OCI-M2 (cell line): ENCODE measurements around the gene ERG28.
"Not testable (repeated sequence)": the region's sequence is repeated elsewhere in the genome, so short reads cannot be mapped to it uniquely, and the experiment has no call there.

ENCODE experiments used
- DNase-seq: peaks from one replicate; lab custom pipeline; 2025; ENCODE audit not compliant: unreplicated experiment; lab: John Stamatoyannopoulos, UW

ERG28 gene

GRCh38 chr14:75660630-75661498 lies at the start of gene ERG28, which contains the start of gene TTLL5:
ERG28 (minus strand) TSS chr14:75660876; CDS start chr14:75657502, 3,374 bp downstream.
TTLL5 (plus strand) TSS chr14:75661246; CDS start chr14:75663150, 1,904 bp downstream.
- DNase-seq, result peak; percentile 96

DNA sequence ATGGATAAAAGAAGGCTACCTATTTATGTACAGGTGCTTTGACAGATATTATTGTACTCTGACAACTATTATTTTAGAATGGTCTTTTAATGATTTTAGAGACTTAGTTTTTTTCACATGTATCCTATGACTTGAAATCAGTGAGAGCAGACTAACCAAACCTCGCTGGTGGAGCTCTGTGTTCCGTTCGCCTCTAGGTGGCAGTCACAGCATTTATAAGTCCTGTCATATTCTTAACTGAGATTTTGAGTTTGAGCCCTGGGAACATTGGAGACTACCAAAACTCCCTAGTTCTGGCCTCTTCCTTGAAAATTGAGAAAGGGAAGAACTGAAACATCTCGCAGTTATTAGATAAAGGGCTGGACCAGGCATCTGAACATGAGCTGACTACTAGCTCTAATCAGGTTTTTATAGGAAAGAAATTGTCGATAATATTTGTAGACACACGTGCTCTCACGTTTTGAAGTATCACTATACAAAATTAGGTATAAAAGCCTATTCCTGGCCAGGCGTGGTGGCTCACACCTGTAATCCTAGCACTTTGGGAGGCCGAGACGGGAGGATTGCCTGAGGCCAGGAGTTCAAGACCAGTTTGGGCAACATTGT lies 48.6 kb upstream of the ERG28 start:
- no peak for DNase-seq

- DNase-seq, result no peak
Measured at GRCh38 chr14:75705014-75705413, 44.3 kb upstream of the ERG28 start.

- no peak for DNase-seq
Measured at GRCh38 chr14:75703467-75703866, 42.8 kb upstream of the ERG28 start.

DNA sequence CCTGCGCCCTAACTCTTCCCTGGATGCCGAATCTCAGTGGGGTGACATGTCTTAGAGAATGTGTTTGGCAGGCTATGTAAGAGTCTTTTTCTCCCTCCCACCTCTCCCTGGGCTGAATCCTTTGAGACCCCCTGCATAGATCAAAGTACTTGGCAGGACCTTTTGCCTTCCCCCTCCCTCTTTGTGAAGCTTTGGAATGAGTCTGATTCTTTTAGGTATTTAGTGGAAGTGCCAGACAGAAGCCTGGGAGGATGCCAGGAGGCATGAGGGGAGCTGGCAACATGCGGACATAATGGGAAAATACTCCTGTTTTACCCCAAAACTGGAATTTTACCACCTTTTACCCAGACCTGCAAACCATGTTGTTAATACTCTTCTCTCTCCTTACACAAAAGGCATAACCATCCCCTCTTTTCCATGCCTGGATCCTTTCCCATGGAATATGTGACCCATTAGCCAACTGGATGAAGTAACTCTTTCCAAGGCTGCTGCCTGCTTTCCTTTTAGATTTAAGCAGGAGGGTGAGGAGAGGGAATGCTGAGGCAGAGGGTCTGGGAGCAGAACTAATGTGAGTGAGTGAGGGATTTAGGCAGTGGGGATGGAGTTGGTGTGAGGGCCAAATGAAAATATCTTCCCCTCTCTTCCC lies 42.1 kb upstream of the ERG28 start:
- no peak for DNase-seq

- no peak for DNase-seq
Measured at GRCh38 chr14:75702122-75702521, 41.4 kb upstream of the ERG28 start.

DNA sequence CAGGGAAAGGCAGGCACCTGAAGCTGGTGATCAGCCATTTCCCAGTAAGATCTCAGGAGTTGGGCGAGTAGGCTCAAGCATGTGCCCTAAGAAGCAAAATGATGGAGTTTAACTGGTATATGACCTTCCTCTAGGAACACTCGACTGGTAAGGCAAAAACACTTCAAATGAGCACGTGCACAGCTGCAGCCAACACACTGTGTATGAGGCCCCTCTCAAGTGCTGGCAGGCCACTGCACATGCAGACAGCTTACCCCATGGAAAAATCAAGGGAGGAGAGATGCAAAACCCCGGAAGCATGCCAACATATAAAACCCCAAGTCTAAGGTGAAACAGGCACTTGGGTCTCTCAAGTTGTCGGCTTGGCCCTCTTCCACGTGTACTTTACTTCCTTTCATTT lies 39.6 kb upstream of the ERG28 start:
- DNase-seq, result no peak

- DNase-seq, result no peak
Measured at GRCh38 chr14:75699331-75699730, 38.7 kb upstream of the ERG28 start.

GRCh38 chr14:75697918-75698317 lies 37.2 kb upstream of the ERG28 start:
- no peak for DNase-seq

- DNase-seq, result no peak
Measured at GRCh38 chr14:75697386-75697785, 36.7 kb upstream of the ERG28 start.

DNA sequence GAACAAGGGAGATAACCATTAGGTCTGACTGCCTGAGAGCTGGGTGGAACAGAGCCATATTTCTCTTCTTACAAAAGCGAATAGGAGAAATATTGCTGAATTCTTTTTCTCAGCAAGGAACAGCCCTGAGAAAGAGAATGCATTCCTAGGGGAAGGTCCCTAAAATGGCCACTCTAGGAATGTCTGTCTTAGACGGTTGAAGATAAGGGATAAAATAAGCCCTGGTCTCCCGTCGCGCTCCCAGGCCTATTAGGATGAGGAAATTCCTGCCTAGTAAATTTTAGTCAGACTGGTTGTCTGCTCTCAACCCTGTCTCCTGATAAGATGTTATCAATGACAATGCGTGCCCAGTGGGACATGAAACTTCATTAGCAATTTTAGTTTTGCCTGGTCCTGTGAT lies 34.3 kb upstream of the ERG28 start:
- not testable (repeated sequence) for DNase-seq

DNA sequence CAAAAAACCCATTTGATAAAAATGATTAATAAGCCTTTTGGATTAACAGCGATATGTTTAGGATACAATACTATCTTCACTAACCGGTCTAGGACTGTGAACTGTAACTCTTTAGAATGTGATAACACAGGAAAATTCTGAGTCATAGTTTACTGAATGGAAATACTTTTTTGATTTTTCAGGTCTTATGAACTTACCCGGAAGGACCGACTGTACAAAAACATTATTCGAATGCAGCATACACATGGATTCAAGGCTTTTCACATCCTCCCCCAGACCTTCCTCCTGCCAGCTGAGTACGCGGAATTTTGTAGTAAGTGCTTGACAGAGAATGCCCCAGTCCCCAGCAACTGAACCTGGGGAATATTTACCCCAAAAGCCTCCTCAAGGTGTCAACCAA lies 29.3 kb upstream of the ERG28 start:
- DNase-seq, result no peak

DNA sequence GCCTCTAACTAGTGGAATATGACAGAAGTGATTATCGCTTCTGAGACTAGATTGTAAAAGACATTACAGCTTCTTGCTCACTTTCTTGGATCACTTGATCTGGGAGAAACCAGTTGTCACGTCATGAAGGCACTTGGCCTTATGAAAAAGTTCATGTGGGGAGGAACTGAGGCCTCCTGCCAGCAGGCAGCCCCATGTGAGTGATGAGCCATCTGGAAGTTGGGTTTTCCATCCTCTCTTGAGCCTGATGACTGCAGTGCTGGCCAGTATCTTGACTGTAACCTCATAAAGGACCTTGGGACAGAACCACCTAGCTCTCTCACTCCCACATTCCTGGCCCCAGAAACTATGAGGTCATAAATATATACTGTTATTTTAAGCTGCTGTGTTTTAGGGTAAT lies 28.3 kb upstream of the ERG28 start:
- no peak for DNase-seq

DNA sequence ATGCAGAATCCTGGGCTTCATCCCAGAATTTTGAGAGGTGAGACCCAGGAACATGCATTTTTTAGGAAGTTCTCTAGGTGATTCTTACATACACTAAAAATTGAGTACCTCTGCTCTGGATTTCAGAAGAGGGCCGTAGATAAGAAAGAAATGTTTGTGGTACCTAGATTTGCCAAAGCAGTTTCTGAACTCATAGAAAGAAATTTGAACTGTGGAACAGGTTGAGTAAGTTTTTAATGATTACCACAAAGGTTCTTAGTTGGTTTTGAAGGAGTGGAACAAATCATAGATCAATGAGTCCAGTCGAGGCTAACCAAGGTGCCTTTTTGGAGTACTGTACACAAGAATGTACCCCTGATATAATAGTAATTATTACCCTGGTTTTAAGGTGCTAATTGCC lies 25.2 kb upstream of the ERG28 start:
- no peak for DNase-seq

DNA sequence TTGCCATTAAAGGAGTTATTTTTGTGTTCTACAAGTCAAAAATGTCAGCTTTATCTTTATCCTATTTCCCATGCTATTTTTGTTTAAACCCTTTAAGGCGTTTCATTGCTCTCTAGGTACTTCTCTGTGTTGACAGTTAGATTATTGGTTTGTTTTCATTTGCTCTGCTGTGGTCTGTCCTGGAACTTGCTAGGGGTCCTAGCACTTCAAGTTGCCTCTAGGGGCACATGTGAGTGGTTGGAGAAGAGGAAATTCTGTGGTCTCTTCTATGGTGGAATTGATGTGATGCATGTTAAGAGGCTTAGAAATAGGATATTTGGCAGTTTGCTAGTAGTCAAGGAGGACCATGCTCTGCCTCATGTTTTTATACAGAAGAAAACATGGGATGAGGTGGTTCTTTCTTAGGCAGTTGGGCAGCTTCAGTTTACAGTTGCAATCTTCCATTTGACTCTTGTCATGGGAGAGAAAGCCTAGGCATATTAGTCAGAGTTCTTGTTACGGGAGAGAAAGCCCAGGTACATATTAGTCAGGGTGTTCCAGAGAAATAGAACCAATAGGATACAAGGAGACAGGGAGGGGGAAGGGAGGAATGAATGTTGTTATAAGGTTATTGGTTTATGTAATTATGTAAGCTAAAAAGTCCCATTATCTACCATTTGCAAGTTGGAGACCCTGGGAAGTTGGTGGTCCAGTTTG lies 14.7 kb upstream of the ERG28 start:
- no peak for DNase-seq

DNA sequence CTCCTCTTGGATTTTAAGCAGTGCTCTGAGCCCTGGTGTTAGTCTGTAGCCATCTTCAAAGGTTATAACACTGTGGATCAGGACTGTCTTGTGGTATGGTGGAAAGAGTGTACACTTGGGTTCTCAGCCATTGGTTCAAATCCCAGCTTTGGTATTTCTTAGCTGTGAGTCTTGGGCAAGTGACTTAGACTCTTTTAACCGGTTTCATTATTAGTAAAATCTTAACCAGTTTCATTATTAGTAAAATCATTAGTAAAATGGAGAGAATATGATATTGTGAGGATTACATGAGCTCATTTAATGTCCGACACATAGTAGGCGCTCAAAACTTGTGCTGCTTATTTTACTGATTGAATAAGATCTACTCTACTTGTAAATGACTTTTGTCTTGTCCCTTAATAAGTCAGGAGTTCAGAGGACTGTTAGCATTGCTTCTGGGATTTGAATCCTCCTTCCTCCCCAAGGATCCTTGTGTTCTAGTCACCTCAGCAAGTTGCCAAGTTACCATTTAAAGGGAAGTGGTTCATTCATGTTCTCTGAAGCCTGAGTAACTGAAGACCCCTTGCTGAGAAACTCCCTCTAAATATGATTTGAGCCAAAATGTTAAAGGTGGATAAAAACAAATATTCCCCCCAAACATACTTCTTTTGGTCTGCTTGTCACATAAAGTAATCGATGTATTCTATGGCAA lies 12.8 kb upstream of the ERG28 start:
- DNase-seq, result no peak

DNA sequence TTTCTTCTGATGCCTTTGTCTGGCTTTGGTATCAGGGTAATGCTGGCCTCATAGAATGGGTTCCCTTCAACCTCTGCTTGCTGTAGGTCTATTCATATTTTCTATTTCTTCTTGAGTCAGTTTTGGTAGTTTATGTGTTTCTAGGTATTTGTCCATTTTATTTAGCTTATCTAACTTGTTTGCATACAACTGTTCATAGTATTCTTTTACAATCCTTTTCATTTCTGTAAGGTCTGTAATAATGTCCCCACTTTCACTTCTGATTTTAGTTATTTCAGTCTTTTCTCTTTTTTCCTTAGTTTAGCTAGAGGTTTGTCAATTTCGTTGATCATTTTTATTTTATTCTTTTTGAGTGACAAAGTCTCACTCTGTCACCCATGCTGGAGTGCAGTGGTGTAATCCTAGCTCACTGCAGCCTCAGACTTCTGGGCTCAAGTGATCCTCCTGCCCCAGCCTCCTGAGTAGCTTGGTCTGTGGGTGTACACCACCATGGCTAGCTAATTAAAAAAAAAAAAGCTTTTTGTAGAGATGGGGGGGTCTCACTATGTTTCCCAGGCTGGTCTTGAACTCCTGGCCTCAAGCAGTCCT lies 12.0 kb upstream of the ERG28 start:
- DNase-seq, result no peak

GRCh38 chr14:75667099-75667765 lies 6.6 kb upstream of the ERG28 start:
- no peak for DNase-seq

DNA sequence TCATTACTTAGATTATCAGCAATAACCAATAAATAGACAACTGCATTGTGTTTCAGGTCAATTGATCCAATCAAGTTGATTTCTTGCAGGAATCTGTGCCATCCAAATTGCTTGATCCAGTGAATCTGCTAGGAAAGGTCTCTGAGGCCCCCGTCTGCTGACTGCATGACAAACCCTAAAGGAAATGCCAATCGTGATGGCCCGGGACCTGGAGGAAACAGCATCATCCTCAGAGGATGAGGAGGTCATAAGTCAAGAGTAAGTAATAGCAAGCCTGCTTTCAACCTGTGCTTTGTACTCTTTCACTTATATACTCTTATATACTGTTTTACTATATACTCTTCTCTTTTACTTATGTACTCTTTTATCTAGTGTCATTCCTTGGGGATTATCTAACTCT lies 2.3 kb upstream of the ERG28 start:
- DNase-seq, result no peak

GRCh38 chr14:75661499-75661814 lies 781 bp upstream of the ERG28 start:
- no peak for DNase-seq
